ENCODE data around the gene ZNF519.

The ZNF519 gene

GRCh38 chr18:14104906-14105748 is 27.1 kb downstream of the ZNF519 start:
- TF ChIP-seq MAX (IDR thresholded peaks at IDR 0.05) (no peak), EP300 (IDR thresholded peaks at IDR 0.05; ENCODE audit: borderline replicate concordance) (no peak), YY1 (IDR thresholded peaks at IDR 0.05; ENCODE audit: low read depth) (no peak), CEBPB (IDR thresholded peaks at IDR 0.05) (no peak), ZBTB7A (IDR thresholded peaks at IDR 0.05; ENCODE audit: low read depth) (no peak), NFIC (IDR thresholded peaks at IDR 0.05) (no peak), TEAD4 (IDR thresholded peaks at IDR 0.05) (no peak), RAD21 (IDR thresholded peaks at IDR 0.05; ENCODE audit: low read depth) (no peak), EGR1 (IDR thresholded peaks at IDR 0.05) (no peak), TCF12 (IDR thresholded peaks at IDR 0.05; ENCODE audit: low read depth) (no peak), CREB1 (IDR thresholded peaks at IDR 0.05; ENCODE audit: low read depth) (no peak)
- TF ChIP-seq, protein P1, sequence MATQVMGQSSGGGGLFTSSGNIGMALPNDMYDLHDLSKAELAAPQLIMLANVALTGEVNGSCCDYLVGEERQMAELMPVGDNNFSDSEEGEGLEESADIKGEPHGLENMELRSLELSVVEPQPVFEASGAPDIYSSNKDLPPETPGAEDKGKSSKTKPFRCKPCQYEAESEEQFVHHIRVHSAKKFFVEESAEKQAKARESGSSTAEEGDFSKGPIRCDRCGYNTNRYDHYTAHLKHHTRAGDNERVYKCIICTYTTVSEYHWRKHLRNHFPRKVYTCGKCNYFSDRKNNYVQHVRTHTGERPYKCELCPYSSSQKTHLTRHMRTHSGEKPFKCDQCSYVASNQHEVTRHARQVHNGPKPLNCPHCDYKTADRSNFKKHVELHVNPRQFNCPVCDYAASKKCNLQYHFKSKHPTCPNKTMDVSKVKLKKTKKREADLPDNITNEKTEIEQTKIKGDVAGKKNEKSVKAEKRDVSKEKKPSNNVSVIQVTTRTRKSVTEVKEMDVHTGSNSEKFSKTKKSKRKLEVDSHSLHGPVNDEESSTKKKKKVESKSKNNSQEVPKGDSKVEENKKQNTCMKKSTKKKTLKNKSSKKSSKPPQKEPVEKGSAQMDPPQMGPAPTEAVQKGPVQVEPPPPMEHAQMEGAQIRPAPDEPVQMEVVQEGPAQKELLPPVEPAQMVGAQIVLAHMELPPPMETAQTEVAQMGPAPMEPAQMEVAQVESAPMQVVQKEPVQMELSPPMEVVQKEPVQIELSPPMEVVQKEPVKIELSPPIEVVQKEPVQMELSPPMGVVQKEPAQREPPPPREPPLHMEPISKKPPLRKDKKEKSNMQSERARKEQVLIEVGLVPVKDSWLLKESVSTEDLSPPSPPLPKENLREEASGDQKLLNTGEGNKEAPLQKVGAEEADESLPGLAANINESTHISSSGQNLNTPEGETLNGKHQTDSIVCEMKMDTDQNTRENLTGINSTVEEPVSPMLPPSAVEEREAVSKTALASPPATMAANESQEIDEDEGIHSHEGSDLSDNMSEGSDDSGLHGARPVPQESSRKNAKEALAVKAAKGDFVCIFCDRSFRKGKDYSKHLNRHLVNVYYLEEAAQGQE (IDR thresholded peaks at IDR 0.05; ENCODE audit: low read depth) = no peak

DNA sequence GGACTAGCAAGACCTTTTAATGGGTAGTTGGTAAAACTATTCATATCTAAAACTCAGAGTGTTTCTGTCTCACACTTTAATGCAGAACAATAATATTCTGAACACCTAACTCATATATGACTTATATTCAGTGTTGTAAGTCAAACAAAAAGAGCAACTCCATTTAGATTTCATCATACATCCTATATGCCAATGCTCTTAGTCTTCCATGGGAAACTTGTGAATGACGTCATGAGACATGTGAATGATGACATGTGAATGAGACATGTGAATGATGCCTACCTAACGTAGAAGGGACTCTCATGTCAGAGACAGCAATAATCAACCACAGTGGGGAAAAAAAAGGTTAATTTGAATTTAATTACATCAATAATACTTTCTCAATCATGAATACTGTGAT is 28.0 kb downstream of the ZNF519 start:
- no peak for TF ChIP-seq CREB1 (IDR thresholded peaks at IDR 0.05; ENCODE audit: low read depth)

DNA sequence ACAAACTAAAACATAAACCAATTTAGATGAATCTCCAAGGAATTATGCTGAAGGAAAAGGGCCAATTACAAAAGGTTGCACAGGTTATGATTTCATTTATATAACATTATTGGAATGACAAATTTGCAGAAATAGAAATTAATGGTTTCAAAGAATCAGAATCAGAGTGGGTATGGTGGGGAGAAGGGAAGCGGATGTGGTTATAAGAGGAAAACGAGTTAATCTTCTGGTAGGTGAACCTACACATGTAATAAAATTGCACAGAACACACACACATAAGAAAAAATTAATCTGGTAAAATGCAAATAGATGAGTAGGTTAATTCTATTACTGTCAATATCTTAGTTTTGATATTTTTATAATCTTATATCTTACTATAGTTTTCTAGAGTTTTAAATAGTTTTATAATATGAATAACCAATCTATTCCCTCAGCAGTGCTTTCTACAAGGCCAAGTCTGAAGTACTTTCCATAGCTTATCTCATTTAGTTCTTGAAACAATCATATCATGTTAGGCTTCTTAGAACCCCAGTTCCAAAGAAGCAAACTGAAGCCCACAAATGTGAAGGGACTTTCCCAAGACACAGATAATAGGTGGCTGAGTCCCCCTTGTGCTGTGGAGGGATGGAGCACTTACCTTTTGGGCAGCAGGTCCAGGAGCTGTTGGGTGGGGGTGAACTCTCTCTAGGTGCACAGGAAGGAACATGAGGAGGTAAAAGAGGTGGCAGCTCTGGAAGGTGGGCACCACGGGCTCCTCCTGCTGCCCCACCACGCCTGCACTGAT is 31.5 kb downstream of the ZNF519 start:
- TF ChIP-seq ZBTB7A (IDR thresholded peaks at IDR 0.05; ENCODE audit: low read depth) = no peak
- no peak for TF ChIP-seq CREB1 (IDR thresholded peaks at IDR 0.05; ENCODE audit: low read depth)
- no peak for TF ChIP-seq TCF12 (IDR thresholded peaks at IDR 0.05; ENCODE audit: low read depth)
- TF ChIP-seq YY1 (IDR thresholded peaks at IDR 0.05; ENCODE audit: low read depth) = no peak
- TF ChIP-seq, protein P2, sequence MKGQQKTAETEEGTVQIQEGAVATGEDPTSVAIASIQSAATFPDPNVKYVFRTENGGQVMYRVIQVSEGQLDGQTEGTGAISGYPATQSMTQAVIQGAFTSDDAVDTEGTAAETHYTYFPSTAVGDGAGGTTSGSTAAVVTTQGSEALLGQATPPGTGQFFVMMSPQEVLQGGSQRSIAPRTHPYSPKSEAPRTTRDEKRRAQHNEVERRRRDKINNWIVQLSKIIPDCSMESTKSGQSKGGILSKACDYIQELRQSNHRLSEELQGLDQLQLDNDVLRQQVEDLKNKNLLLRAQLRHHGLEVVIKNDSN (IDR thresholded peaks at IDR 0.05) = no peak
- no peak for TF ChIP-seq TAF1 (IDR thresholded peaks at IDR 0.05; ENCODE audit: low read depth)
- TF ChIP-seq, protein P1 (IDR thresholded peaks at IDR 0.05; ENCODE audit: low read depth) = no peak
- TF ChIP-seq EGR1 (IDR thresholded peaks at IDR 0.05) = no peak
- TF ChIP-seq NFIC (IDR thresholded peaks at IDR 0.05) = no peak
- no peak for TF ChIP-seq MAX (IDR thresholded peaks at IDR 0.05)

DNA sequence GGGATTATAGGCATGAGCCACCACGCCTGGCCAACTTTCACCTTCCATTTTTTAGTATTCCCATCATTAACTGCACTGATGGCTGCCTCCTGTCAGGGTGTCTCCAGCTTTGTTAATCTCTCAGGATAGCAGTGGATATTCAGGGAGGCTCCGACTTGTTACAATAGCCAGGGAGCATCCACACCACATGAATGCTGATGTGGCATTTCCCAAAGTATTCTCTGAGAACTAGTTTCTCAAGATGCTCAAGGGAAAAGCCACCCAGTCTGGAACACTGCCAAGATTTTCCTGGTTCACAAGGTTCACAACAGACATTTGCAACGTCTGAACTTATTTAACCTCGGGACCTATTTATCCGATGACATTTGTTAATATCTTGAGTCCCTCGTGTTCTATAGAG is 33.8 kb downstream of the ZNF519 start:
- TF ChIP-seq NFIC (IDR thresholded peaks at IDR 0.05) (no peak), ZBTB7A (IDR thresholded peaks at IDR 0.05; ENCODE audit: low read depth) (no peak), FOXM1 (IDR thresholded peaks at IDR 0.05; ENCODE audit: borderline replicate concordance, low read depth) (no peak), CREB1 (IDR thresholded peaks at IDR 0.05; ENCODE audit: low read depth) (no peak), RAD21 (IDR thresholded peaks at IDR 0.05; ENCODE audit: low read depth) (no peak)
- TF ChIP-seq, protein P1 (IDR thresholded peaks at IDR 0.05; ENCODE audit: low read depth) = no peak

GRCh38 chr18:14097761-14098160 is 34.5 kb downstream of the ZNF519 start:
- TF ChIP-seq, protein P1 (IDR thresholded peaks at IDR 0.05; ENCODE audit: low read depth) = no peak
- TF ChIP-seq TCF12 (IDR thresholded peaks at IDR 0.05; ENCODE audit: low read depth) (no peak), TEAD4 (IDR thresholded peaks at IDR 0.05) (no peak), EGR1 (IDR thresholded peaks at IDR 0.05) (no peak), TAF1 (IDR thresholded peaks at IDR 0.05; ENCODE audit: low read depth) (no peak), CREB1 (IDR thresholded peaks at IDR 0.05; ENCODE audit: low read depth) (no peak), CEBPB (IDR thresholded peaks at IDR 0.05) (no peak), FOXM1 (IDR thresholded peaks at IDR 0.05; ENCODE audit: borderline replicate concordance, low read depth) (no peak), YY1 (IDR thresholded peaks at IDR 0.05; ENCODE audit: low read depth) (no peak), RAD21 (IDR thresholded peaks at IDR 0.05; ENCODE audit: low read depth) (no peak), NFIC (IDR thresholded peaks at IDR 0.05) (no peak), MAX (IDR thresholded peaks at IDR 0.05) (no peak), ZBTB7A (IDR thresholded peaks at IDR 0.05; ENCODE audit: low read depth) (no peak), EP300 (IDR thresholded peaks at IDR 0.05; ENCODE audit: borderline replicate concordance) (no peak)
- TF ChIP-seq, protein P2 (IDR thresholded peaks at IDR 0.05) = no peak
